ELF-1 (cell line): ENCODE measurements around the gene KRTAP2-1.
"Not testable (repeated sequence)": the region's sequence is repeated elsewhere in the genome, so short reads cannot be mapped to it uniquely, and the experiment has no call there.

Source experiments
- DNase-seq: peaks from one replicate; pipeline ENCODE4 v3.0.0-alpha.2; 2016; ENCODE audit warnings: low read depth, low spot score

Gene KRTAP2-1

DNA sequence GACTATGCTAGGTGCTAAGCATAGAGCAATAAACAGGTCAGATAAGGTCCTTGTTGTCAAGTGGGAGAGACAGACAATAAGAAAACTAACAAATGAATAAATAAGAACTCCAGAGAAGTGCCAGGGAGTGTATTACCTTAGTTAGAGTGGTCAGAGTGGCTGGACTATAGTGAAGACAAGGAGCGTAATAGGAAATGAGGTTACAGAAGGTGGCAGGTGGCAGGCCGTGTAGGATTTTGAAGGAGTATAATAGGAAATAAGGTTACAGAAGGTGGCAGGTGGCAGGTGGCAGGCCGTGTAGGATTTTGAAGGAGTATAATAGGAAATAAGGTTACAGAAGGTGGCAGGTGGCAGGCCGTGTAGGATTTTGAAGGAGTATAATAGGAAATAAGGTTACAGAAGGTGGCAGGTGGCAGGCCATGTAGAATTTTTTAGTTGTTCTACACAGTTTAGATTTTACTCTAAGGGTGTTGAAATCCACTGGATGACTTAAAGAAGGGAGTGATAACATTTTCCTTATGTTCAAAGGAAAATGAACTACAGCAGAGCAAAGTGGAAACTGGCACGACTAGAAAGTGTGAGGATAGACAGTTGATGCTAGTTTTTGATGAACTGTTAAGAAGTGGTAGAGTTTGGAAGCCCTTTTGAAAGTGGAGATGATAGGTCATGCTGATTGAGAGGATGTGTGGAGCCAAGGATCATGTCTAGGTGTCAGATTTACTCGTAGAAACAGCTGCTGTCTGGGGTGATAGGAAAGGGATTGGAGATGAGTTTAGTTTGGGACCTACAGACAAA is 34.6 kb downstream of the KRTAP2-1 start:
- no peak for DNase-seq

GRCh38 chr17:41010441-41010840 is 36.7 kb downstream of the KRTAP2-1 start:
- no peak for DNase-seq

- no peak for DNase-seq
Measured at GRCh38 chr17:41009936-41010335, 37.2 kb downstream of the KRTAP2-1 start.

DNA sequence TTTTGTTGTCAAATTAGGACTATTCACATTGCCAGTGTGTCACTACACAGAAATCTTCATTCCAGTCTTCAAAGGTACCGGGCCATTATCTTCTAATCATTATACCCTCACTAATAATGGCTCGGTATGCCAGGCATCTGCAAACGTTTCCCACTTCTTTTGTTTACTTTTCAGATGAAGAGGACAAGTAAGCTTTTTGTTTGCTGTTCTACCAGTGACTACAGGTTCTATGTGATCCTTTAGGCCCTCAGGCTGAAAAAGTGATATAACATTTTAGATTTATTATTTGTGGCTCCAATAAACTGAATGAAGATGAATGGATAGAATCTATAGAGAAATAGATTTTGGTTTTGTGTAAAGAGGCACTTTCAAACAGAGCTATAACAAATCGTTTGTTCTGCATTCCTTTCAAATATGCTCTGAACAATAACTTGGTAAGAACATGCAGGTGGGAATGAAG is 37.8 kb downstream of the KRTAP2-1 start:
- DNase-seq = peak; percentile 11

- peak; percentile 16 for DNase-seq
Measured at GRCh38 chr17:41008811-41009210, 38.3 kb downstream of the KRTAP2-1 start, which contains the start of gene KRTAP3-1. TSS of gene KRTAP3-1 (minus strand) at chr17:41009128. CDS start at chr17:41009074, 54 bp downstream.

GRCh38 chr17:41004397-41004796 is 42.7 kb downstream of the KRTAP2-1 start:
- no peak for DNase-seq

DNA sequence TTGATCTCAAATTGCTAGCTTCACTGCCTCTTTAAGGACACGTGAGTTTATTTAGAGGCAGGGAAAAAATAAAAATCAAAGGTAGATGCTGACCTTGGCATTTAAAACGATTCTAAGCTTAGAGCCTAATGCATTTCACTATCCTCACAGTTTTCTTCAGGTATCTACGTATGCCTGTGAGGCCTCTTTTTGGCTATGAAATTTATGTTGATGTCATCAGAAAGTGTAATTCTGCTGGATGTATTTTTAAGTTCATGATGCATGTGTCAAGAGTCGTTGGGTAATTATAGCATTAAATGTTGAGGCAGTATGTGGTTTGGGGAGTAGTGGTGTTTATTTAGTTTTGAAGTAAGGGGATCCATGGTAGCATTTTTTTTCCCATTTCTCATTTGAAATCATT is 43.2 kb downstream of the KRTAP2-1 start:
- DNase-seq = no peak

GRCh38 chr17:41002814-41003213 is 44.3 kb downstream of the KRTAP2-1 start:
- DNase-seq = no peak

- no peak for DNase-seq
Measured at GRCh38 chr17:41001795-41002194, 45.3 kb downstream of the KRTAP2-1 start.

- DNase-seq = not testable (repeated sequence)
Measured at GRCh38 chr17:40999563-40999962, 47.6 kb downstream of the KRTAP2-1 start, which contains the start of gene KRTAP3-2. TSS of gene KRTAP3-2 (minus strand) at chr17:40999906. CDS start at chr17:40999853, 53 bp downstream.

- no peak for DNase-seq
Measured at GRCh38 chr17:40997361-40997760, 49.8 kb downstream of the KRTAP2-1 start.

GRCh38 chr17:40996829-40997228 is 50.3 kb downstream of the KRTAP2-1 start:
- DNase-seq = no peak
